HG02588 (cell line): ENCODE results near the gene HLA-E.
"Not testable (repeated sequence)": the region's sequence is repeated elsewhere in the genome, so short reads cannot be mapped to it uniquely, and the experiment has no call there.

ENCODE experiments used
- ATAC-seq: cut with Tn5 transposase; IDR thresholded peaks from one replicate; pipeline ENCODE4 v1.9.1; 2021; ENCODE audit warnings: mild to moderate bottlenecking, moderate library complexity; ENCODE audit not compliant: unreplicated experiment

HLA-E gene

DNA sequence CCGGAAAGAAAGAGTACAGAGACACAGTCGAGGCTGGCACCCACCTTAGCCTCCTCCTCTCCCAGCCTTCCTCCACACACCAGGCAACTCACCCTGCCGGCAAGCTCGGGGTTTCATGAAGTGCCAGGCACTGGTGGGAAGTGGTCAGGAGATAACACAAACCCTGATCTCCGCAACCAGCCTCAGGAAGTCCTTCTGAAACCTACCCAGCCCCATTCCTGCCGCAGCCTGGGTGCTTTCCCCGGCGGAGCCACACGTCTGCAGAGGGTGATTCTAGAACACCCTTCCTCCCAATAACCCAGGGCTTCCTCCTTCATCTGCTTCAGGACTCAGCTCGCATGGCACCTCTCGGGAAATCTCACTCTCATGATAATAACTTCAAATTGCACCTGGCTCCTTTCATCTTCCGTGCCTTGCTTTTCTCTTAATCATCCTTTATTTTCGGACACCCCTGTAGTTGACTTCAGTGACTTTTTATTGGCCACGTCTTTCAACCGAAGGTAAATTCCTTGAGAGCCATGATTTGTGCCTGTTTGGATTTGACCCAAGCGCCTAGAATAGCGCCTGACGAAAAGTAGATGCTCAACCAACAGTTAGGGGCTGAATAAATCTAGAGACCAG lies 8.7 kb upstream of the HLA-E start:
- no peak for ATAC-seq

DNA sequence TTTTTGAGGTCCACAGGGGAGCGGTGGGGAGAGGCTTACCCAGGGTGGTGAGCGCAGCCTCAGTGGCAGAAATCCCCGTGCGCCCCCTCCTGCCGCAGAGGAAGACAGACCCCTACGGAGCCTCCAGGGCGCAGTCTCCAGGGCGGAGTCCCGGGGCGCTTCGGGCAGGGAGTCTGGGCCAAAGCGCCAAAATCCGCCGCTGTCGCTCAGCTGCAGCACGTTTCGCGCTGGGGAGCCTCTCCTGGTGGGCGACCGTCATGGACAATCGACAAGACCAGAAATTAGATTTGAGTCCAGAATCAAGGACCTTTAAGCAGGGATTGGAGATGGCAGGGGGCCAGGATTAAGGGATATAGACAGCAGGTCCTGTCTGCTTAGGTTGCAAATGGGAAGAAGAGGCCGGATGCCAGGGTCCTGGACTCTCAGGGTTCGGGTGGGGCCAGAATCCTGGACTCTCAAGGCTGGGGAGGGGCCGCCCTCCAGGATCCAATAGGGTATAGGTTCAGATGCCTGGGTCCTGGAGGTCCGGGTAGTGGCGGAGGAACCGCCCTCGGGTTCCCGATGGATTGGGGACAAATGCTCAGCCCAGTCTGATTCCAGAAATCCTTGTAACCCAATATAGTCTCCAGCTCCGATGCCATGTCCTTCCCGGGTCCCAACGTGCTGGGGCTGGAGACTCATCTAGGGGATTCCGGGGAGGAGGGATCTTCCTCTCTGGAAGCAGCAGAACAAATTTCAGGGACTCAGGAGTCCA lies 7.9 kb upstream of the HLA-E start:
- ATAC-seq, result no peak

DNA sequence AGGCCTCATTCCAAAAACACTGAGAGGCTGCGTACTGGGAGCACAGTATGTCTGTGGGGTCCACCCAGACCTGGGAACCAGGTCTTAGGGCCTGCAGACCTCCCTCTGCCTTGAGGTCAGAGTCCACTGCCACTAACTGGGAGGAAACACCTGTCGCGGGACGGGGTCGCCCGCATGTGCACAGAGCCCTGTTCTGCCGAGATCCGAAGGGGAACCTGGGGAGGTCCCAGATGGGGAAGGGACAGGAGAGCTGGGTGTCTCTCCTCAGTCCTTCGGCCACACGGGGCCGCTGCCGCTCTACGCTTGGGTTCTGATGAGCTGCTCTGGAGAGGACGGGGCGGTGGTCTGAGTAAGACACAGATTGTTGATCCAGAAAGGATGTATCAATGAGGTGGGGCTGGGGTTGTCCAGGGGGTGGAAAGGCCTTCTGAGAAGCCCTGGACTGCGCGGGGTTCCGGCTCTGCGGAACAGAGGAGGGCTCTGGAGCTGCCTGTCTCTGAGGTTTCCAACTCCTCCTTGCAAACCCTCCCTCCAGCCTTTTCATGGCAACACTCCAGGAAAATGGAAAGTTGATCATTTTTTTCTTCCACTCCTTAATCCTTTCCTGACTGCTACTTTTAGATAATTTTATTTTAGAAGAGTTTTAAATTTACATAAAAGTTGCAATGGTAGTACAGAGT lies 7.2 kb upstream of the HLA-E start:
- ATAC-seq, result not testable (repeated sequence)

DNA sequence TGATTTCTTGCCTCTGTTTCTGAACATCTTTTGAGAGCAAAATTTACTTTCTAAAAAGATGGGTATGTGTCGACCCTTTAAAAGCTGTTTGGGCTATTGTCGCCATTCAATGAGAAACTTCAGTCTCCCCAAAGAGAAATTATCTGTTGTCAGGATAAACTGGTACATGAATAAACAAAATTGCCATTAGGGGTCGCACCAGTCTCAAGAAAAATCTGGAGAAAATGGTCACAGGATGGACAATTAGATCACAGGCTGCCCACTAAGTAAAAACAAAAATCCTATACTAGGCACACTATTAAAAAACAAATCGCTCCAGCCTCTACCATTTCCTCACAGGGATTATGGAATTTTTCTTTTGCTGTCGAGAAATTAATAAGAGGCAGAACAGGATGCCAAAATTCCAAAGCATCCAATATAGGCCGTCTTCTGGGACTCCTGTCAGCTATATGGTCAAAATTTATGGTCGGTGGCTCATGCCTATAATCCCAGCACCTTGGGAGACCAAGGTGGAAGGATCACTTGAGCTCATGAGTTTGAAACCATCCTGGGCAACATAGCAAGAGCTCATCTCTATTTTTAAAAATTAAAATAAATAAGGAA lies 5.5 kb upstream of the HLA-E start:
- no peak for ATAC-seq

DNA sequence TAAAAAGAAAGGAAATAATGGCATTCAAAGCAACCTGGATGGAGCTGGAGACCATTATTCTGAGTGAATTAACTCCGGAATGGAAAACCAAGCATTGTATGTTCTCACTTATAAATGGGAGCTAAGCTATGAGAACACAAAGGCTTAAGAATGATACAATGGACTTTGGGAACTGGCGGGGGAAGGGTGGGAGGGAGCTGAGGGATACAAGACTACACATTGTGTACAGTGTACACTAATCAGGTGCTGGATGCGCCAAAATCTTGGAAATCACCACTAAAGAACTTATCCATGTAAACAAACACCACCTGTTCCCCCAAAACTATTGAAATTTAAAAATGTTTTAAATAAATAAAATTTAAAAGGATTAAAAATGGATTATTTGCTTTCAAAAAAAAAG lies 4.1 kb upstream of the HLA-E start:
- ATAC-seq, result no peak

DNA sequence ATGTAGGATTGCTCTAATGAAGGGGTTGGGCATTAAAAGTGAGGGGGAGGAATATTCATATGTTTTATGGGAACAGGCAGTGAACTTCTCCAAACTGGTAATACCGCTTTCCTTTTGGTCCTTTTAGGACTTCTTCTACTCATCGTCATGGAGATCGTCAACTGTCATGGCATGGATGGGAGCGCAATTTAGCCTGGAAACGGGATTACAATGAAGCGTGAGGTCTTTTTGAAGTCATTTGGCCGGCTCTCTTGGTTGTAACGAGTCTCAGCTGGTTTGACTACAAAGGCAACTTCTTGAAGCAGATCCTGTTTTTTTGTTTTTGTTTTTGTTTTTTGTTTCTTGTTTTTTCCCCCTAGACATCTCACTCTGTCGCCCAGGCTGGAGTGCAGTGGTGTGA lies 1.4 kb upstream of the HLA-E start:
- no peak for ATAC-seq

DNA sequence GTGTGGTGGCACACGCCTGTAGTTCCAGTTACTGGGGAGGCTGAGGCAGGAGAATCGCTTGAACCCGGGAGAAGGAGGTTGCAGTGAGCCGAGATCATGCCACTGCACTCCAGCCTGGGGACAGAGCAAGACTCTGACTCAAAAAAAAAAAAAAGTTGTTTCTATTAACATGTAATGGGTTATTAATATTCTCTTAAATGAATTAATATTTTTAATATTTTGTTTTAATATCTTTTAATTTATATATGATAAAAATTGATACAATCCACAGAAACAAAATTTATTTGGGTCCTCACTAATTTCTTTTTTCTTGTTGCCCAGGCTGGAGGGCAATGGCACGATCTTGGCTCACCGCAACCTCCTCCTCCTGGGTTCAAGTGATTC lies 620 bp upstream of the HLA-E start:
- not testable (repeated sequence) for ATAC-seq

DNA sequence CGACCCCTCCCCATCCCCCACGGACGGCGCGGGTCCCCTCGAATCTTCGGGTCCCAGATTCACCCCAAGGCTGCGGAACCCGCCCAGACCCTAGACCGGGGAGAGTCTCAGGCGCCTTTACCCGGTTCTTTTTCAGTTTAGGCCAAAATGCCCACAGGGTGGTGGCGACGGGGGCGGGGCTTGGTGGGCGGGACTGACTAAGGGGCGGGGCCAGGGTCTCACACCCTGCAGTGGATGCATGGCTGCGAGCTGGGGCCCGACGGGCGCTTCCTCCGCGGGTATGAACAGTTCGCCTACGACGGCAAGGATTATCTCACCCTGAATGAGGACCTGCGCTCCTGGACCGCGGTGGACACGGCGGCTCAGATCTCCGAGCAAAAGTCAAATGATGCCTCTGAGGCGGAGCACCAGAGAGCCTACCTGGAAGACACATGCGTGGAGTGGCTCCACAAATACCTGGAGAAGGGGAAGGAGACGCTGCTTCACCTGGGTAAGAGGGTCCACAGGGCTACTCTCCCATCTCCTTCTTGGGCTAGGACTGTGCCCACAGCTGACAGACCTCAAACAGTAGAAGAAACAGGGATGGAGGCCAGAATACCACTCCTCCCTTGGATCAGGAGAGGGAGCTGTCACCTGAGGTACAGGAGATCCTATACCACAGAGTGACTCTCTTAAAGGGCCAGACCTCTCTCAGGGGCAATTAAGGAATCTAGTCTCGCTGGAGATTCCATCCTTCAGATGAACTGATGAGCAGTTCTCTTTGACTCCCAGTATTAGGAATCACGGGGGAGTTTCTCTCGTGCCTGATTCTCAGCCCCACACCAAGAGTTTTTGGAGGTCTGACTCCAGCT lies 942 bp downstream of the HLA-E start:
- ATAC-seq, result peak; percentile 34

DNA sequence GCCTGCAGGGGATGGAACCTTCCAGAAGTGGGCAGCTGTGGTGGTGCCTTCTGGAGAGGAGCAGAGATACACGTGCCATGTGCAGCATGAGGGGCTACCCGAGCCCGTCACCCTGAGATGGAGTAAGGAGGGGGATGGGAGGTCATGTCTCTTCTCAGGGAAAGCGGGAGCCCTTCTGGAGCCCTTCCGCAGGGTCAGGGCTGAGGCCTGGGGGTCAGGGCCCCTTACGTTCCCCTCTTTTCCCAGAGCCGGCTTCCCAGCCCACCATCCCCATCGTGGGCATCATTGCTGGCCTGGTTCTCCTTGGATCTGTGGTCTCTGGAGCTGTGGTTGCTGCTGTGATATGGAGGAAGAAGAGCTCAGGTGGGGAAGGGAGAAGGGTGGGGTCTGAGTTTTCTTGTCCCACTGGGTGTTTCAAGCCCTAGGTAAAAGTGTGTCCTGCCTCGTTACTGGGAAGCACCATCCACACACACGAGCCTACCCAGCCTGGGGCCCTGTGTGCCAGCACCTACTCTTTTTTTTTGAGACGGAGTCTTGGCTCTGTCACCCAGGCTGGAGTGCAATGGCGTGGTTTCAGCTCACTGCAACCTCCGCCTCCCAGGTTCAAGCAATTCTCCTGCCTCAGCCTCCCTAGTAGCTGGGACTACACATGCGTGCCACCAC lies 2.1 kb downstream of the HLA-E start:
- ATAC-seq, result not testable (repeated sequence)

DNA sequence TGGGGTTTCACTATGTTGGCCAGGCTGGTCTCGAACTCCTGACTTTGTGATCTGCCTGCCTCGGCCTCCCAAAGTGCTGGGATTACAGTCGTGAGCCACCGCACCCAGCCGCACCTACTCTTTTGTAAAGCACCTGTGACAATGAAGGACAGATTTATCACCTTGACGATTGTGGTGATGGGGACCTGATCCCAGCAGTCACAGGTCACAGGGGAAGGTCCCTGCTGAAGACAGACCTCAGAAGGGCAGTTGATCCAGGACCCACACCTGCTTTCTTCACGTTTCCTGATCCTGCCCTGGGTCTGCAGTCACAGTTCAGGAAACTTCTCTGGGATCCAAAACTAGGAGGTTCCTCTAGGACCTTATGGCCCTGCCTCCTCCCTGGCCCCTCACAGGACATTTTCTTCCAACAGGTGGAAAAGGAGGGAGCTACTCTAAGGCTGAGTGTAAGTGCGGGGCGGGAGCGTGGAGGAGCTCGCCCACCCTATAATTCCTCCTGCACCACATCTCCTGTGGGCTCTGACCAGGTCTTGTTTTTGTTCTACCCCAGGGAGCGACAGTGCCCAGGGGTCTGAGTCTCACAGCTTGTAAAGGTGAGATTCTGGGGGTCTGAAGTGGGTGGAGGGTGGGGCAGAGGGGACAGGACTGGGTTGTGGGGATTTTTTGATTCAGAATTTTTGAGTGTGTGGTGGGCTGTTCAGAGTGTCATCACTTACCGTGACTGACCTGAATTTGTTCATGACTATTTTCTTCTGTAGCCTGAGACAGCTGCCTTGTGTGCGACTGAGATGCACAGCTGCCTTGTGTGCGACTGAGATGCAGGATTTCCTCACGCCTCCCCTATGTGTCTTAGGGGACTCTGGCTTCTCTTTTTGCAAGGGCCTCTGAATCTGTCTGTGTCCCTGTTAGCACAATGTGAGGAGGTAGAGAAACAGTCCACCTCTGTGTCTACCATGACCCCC lies 3.0 kb downstream of the HLA-E start:
- ATAC-seq, result no peak

DNA sequence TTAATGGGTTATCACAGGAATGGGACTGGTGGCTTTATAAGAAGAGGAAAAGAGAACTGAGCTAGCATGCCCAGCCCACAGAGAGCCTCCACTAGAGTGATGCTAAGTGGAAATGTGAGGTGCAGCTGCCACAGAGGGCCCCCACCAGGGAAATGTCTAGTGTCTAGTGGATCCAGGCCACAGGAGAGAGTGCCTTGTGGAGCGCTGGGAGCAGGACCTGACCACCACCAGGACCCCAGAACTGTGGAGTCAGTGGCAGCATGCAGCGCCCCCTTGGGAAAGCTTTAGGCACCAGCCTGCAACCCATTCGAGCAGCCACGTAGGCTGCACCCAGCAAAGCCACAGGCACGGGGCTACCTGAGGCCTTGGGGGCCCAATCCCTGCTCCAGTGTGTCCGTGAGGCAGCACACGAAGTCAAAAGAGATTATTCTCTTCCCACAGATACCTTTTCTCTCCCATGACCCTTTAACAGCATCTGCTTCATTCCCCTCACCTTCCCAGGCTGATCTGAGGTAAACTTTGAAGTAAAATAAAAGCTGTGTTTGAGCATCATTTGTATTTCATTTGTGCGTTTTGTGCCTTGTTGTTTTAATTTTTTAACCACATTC lies 4.4 kb downstream of the HLA-E start:
- no peak for ATAC-seq

DNA sequence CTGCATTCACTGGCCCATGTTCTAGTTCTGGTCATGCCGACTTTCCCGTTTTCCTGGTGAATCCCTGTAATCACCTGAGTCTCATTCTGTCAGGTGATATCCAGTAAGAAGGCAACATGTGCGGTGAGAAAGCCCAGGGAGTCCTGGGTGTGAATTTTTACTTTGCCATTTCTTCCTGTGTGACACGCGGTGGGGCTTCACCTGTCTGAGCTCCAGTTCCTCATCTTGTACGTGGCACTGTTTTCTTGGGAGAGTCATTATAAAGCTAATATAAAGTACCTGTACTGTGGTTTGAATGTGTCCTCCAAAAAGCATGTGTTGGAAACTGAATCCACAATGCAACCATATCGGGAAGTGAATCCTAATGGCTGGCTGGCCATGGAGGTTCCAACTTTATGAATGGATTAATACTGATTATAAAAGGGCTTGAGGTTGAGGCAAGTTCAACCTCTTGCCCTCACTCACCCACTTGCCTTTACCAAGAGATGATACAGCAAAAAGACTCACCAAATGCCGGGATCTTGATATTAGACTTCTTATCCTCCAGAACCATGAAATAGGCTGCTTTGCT lies 5.1 kb downstream of the HLA-E start:
- no peak for ATAC-seq

DNA sequence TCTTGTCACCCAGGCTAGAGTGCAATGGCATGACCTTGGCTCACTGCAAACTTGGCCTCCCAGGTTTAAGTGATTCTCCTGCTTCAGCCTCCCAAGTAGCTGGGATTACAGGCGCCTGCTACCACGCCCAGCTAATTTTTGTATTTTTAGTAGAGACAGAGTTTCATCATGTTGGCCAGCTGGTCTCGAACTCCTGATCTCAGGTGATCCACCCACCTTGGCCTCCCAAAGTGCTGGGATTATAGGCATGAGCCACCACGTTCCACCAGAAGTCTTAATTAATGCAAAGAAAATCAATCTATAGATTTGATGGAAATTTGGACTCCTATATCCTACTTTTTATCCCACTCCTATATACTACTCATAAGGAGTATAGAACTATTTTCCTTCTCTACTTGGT lies 5.8 kb downstream of the HLA-E start:
- ATAC-seq, result not testable (repeated sequence)

DNA sequence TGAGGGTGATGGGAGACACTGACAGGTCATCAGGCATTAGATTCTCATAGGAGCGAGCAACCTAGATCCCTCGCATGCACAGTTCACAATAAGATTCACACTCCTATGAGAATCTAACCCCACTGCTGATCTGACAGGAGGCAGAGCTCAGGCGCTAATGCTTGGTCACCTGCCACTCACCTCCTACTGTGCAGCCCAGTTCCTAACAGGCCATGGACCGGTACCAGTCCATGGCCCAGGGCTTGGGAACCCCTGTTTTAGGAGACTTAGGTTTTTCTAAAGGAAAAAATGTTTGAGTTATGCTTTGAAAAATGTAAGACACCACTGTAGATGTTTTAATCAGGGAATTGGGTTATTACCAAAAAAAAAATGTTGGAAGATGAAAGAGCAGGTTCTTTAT lies 6.7 kb downstream of the HLA-E start:
- ATAC-seq, result no peak

DNA sequence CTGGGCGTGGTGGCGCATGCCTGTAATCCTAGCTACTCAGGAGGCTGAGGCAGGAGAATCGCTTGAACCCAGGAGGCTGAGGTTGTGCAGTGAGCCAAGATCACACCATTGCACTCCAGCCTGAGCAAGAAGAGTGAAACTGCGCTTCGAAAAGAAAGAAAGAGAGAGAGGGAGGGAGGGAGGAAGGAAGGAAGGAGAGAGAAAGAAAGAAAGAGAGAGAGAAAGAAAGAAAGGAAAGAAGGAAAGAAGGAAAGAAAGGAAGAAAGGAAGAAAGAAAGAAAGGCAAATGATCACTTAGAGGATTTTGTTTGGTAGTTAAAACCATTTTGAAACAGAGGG lies 7.9 kb downstream of the HLA-E start:
- ATAC-seq, result not testable (repeated sequence)

DNA sequence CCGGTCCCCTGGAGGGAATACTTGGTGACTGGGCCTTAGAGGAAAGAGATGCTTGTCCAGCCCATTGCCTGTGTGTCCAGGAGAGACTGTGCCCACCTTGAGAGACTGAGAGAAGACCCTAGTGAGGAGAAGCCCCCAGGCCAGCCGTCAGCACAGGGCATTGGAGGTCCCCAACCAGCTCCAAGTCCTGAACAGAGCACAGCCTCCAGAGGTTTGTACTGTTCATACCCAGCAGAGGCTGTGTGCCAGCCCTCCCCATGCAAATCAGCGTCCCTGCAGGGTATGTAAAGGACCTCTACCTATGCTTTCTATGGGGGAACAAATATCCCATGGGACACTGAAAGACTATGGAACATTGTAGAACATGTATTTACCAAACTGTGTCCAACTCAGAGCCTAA lies 8.4 kb downstream of the HLA-E start:
- ATAC-seq, result no peak

DNA sequence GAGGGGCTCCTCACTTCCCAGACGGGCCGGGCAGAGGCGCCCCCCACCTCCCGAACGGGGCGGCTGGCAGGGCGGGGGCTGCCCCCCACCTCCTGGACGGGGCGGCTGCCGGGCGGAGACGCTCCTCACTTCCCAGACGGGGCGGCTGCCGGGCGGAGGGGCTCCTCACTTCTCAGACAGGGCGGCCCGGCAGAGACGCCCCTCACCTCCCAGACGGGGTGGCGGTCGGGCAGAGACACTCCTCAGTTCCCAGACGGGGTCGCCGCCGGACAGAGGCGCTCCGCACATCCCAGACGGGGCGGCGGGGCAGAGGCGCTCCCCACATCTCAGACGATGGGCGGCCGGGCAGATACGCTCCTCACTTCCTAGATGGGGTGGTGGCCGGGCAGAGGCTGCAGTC lies 9.4 kb downstream of the HLA-E start:
- ATAC-seq, result not testable (repeated sequence)
